Omental fat pad (tissue), 4 donors: Measurements from ENCODE around the gene RGS11. TPM values are rescaled to one million over a fixed set of nuclear protein-coding genes. Genes with fewer than 3 reads are reported as not detected.
"Not testable (repeated sequence)": the region's sequence is repeated elsewhere in the genome, so short reads cannot be mapped to it uniquely, and the experiment has no call there.

Source experiments
- ATAC-seq: fragments of 150-250 bp; one replicate; pipeline ENCODE4 v1.9.1; 2016; ENCODE audit warnings: mild to moderate bottlenecking, moderate library complexity; ENCODE audit not compliant: low FRiP score
- DNase-seq: peaks from one replicate; pipeline ENCODE4 v3.0.0-alpha.2; 2019; ENCODE audit warnings: low spot score
- total RNA-seq, 4 donors: library from RNA; depleted of rRNA; stranded (reverse); fragments of >200 nt; gene quantifications; one replicate each; pipeline ENCODE4 v1.1.0, GENCODE V29; 2016
- TF ChIP-seq, protein P1 (sequence below), 3 donors: fragments of 450-650 bp; IDR thresholded peaks; one replicate each; pipeline ENCODE4 v1.5.1; 2016 to 2017; ENCODE audit warnings: antibody characterized with exemption in 3 of 3, mild to moderate bottlenecking in 3 of 3, moderate library complexity in 2 of 3

RGS11 gene
- total RNA-seq, 4 donors from 2014 or later, result 5.0 to 23.5 (median 13.8) TPM

DNA sequence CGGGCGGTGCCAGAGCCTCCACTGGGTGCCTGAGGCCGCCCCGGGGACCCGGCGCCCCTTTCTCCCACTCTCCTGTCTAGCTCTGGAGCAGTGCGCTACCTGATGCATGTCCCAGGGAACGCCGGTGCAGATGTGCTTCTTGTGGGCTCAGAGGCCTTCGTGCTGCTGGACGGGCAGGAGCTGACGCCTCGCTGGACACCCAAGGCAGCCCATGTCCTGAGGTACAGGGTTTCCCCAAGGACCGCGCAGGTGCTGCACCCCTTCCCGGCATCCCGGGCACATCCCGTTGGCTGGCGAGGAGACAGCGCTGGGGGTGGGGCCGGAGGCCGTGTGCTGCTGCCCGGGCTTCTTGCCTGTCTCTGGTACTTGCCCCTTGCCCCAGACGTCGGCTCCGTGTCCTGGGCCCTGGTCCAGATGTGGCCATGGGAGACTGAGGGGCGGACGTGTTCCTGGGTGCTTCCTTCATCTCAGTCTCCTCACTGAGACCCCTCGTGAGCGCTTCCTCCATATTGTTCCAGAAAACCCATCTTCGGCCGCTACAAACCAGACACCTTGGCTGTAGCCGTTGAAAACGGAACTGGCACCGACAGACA lies 12.5 kb downstream of the RGS11 start:
- ATAC-seq (no peak), DNase-seq (no peak)
- TF ChIP-seq, protein P1, sequence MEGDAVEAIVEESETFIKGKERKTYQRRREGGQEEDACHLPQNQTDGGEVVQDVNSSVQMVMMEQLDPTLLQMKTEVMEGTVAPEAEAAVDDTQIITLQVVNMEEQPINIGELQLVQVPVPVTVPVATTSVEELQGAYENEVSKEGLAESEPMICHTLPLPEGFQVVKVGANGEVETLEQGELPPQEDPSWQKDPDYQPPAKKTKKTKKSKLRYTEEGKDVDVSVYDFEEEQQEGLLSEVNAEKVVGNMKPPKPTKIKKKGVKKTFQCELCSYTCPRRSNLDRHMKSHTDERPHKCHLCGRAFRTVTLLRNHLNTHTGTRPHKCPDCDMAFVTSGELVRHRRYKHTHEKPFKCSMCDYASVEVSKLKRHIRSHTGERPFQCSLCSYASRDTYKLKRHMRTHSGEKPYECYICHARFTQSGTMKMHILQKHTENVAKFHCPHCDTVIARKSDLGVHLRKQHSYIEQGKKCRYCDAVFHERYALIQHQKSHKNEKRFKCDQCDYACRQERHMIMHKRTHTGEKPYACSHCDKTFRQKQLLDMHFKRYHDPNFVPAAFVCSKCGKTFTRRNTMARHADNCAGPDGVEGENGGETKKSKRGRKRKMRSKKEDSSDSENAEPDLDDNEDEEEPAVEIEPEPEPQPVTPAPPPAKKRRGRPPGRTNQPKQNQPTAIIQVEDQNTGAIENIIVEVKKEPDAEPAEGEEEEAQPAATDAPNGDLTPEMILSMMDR (IDR thresholded peaks at IDR 0.05), result no peak

DNA sequence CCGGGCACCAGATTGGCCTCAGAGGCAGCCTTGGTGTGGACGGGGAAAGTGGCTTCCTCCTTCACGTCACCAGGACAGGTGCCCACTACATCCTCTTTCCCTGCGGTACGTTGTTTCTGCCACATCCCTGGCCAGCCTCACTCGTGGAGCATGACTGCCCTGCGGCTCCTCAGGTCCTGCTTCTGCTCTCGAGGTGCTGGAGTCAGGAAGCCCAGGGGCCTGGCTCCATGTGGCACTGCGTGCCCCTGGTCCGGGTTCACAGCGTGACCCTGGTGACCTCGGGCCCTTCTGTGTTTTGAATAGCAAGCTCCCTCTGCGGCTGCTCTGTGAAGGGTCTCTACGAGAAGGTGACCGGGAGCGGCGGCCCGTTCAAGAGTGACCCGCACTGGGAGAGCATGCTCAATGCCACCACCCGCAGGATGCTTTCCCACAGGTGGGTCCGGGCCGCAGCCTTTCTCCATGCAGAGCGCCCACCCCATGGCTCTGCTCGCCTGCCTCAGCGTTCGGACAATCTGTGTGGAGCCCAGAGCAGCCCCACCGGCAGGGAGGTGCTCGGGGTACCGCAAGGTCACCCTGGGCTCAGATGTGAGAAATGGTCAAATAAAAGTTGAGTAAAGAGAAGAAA lies 13.5 kb downstream of the RGS11 start:
- DNase-seq, result no peak
- ATAC-seq, result no peak
- TF ChIP-seq, protein P1 (IDR thresholded peaks at IDR 0.05), result no peak

DNA sequence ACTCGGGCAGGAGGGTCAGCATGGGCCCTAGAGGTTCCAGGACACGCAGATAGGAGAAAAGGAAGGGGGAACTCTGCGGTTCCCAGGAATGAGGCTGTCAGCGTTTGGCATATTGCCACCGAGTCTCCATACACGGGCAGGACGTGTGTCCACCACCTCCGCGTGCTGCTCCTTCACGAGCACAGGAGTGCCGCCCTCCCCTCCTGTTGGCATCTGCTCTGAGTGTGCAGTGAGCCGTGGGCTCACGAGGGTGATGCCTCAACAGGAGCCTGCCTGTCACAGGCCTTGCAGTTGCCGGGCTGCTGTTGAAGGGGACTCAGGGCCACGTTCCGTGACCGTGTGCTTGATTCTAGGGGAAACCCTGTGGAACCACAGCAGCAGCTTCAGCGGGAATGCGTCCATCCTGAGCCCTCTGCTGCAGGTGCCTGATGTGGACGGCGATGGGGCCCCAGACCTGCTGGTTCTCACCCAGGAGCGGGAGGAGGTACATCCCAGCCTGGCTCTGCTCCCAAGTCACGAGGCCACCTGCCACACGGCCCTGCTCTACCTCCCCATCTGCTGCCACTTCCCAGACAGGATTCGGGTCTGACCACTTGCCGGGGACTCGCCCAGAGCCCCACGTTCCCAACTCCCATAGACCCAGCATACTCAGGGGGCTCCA lies 14.6 kb downstream of the RGS11 start:
- ATAC-seq (no peak), DNase-seq (no peak)
- TF ChIP-seq, protein P1 (IDR thresholded peaks at IDR 0.05), result no peak

DNA sequence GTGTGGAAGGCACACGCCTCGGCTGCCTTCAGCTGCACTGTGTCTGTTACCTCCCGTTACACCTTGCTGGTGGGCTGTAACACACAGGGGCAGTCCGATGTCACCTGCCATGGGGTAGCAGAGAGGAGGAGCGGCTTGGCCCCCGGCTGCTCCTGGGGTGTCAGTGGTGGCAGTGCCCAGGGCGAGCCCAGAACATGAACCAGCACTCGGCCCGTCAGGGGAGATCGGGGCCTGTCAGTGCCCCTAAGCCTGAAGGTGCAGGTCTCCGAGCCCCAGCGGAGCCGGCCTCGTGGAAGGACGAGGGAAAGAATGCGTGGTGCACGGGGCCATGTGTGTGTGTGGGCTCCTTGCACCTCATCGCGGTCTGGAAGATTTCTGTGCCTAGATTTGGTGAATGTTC lies 15.4 kb downstream of the RGS11 start:
- TF ChIP-seq, protein P1 (IDR thresholded peaks at IDR 0.05), result no peak
- no peak for DNase-seq
- no peak for ATAC-seq

DNA sequence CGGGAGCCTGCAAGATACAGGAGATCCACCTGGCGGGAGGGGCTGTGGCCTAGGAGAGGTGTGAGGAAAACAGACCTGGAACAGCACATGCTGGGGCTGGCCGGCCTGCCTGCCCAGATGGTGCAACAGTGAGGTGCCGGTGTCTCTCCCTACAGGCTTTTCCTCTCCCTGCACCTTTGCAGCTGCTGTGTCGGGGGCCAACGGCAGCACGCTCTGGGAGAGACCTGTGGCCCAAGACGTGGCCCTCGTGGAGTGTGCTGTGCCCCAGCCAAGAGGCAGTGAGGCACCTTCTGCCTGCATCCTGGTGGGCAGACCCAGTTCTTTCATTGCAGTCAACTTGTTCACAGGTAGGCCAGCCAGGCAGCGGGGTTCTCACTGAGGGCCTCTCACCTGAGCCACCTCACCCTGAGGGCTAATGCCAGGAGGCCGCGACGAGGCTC lies 15.9 kb downstream of the RGS11 start:
- ATAC-seq (no peak), DNase-seq (no peak)
- TF ChIP-seq, protein P1 (IDR thresholded peaks at IDR 0.05), result no peak

DNA sequence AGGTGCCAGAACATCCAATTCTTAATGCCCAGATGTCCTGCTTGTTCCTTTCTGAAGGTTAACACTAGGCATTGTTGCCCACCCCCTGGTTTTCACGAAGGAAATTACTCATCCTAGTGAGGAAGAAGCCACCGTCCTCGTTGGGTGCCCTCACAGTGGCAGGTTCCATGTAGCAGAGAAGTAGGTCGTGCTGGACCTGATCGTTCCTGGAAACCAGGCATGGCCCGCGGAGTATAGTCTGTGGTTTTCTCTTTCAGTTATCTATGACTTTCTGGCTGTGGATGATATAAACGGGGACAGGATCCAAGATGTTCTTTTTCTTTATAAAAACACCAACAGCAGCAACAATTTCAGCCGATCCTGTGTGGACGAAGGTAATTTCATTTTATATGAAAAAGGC lies 16.5 kb downstream of the RGS11 start:
- DNase-seq (no peak), ATAC-seq (no peak)
- TF ChIP-seq, protein P1 (IDR thresholded peaks at IDR 0.05), result no peak

DNA sequence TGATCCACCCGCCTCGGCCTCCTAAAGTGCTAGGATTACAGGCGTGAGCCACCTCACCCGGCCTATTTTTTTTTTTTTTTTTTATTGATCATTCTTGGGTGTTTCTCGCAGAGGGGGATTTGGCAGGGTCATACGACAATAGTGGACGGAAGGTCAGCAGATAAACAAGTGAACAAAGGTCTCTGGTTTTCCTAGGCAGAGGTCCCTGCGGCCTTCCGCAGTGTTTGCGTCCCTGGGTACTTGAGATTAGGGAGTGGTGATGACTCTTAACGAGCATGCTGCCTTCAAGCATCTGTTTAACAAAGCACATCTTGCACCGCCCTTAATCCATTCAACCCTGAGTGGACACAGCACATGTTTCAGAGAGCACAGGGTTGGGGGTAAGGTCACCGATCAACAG lies 17.7 kb downstream of the RGS11 start:
- DNase-seq, result not testable (repeated sequence)

More for the DNA sequence above, 17.7 kb downstream of the RGS11 start:
- ATAC-seq, result not testable (repeated sequence)
